ENCODE measurements around the gene CASP6.

The CASP6 gene

DNA sequence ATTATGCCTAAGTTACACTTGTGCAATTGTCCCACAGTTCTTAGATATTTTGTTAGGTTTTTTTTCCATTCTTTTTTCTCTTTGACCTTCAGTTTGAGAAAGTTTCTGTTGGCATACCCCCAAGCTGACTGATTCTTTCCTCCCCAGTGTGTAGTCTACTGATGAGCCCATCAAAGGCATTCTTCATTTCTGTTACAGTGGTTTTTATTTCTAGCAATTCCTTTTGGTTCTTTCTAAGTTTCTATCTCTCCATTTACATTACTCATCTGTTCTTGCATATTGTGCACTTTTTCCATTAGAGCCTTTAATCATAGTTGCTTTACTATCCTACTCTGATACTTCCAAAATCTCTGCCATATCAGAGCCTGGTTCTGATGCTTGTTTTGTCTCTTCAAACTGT, 31.9 kb downstream of the CASP6 start:
- DNase-seq (ENCODE audit: low spot score) = no peak

DNA sequence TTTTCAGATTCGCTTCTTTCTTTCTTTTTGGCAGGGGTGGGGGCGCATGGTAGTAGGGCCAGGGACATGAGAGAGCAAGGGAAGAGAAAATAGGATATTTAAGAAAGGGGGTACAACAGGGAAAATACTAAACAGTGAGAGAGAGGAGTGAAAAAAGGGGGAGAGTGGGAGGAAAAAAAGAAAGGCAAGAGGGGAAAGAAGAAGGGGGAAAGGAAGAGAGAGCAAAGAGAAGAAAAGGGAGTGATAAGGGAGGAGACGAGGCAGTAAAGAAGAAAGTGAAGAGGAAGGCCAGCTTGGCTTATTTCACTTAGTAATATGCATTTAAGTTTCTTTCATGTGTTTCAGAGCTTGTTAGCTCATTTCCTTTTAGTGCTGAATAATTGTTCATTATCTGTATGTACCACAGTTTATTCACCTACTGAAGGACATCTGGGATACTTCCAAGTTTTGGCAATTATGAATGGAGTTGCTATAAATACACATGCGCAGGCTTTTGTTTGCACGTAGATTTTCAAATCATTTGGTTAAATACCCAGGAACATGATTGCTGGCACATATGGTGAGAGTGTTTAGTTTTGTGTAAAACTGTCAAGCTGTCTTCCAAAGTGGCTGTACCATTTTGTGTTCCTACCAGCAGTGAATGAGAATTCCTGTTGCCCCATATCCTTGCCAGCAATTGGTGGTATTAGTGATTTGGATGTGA, 37.3 kb downstream of the CASP6 start:
- no peak for DNase-seq (ENCODE audit: low spot score)

DNA sequence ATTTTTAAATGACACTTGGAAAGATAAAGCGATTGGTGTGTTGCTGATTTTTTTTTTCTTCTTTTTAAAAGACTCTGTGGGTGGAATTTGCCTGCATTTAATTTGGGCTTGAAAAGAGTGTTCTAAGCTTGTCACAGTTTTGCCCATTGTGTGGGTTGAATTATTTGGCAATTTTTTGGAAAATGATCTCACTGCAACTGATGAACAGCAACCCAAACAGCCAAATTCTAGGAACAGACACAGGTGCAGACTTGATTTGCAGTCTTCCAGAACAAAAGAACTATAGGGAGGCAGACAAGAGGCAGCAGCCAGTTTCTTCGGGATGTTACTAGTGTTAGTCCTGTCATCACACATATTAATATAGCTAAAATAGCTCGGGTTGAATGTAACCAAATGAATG, 40.5 kb downstream of the CASP6 start:
- DNase-seq (ENCODE audit: low spot score) = no peak

DNA sequence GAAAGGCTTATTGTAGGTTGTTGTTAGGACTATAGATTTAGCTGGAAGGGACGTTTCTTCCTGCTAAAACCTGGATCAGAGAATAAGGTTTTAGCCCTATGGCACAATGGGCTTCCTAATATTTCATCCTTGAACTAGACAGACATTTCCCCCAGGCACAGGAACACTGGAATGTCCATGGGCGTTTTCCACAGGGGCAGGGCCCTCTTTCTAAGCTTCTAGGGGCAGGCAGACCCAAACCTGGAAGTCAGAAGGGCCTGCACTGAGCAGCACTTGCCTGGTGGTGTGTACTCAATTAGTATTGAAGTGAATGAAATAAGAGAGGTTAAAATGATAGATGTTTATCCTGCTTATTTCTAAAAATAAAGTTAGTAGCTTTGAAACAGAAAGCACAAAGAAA, 41.1 kb downstream of the CASP6 start:
- DNase-seq (ENCODE audit: low spot score) = no peak

DNA sequence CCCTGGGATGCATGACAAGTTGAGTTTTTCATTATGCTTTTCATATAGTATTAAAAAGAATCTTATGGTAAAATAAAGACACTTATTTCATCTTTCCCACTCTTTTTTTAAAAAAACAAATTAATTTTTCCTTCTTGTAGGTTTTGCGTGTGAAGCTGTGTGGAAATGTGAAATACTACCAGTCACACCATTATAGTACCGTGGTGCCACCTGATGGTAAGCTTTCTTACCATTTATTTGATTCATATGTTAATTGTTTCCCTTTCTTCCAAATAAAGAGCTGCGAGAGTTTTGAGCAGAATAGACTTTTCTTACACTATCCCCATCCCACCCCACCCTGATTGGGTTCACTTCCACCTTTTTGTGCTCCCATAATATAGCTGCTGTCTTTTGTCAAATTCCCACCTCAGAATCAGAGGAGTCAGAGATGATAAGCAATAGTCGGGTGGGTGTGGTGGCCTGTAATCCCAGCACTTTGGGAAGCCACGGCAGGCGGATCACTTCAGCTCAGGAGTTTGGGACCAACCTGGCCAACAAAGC, 44.3 kb downstream of the CASP6 start:
- DNase-seq (ENCODE audit: low spot score) = no peak

DNA sequence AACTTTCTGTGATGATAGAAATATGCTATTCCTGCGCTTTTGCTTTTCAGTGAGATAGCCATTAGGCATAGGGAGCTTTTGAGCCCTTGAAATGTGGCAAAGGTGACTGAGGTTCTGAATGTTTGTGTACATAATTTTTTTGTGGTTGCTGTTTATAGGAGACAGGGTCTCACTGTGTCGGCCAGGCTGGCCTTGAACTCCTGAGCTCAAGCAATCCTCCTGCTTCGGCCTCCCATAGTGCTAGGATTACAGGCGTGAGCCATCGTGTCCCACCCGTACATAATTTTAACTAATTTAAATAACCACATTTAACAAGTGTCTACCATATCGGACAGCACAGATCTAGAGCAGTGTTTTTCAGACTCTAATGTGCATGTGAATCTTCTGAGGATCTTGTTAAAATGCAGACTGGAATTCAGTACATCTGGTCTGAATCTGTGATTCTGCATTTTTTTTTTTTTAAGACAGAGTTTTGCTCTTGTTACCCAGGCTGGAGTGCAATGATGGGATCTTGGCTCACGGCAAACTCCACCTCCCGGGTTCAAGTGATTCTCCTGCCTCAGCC, 45.3 kb downstream of the CASP6 start:
- DNase-seq (ENCODE audit: low spot score) = no peak

DNA sequence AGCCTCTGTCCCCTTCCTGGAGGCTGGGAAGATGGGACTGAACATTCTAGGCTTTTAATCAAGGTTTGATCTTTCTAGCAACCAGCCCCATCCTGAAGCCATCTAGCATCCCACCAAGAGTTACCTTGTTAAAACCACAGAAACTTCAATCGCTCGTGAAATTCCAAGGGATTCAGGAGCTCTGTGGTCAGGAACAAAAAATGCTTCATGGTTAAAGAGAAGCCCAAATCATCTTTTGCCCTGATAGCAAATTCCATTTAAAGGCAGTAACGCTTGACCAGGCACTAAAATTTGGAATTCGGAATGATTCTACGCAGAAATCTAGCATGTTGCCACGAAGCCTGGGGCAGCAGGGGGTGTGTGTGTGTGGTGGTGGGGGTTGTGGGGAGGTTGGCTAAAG, 47.8 kb downstream of the CASP6 start:
- DNase-seq (ENCODE audit: low spot score) = no peak

DNA sequence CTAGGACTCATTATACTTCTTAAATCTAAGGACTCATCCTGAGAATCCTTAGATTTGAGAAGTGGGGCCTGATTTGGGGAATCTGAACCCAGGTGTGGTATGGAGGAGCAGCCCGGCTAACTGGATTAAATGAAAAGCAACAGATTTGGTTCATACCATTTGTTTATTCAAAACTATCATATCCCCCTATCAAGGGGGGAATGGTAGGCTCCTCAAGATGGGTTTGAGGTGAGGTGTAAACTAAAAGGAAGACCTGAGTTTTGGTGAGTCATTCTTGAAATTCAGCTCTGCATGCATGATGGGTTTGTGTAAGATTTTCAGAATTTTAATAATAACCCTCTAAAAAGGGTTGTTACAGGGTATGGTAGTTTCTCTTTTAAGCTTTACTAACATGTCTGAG, 53.4 kb downstream of the CASP6 start:
- DNase-seq (ENCODE audit: low spot score) = no peak

DNA sequence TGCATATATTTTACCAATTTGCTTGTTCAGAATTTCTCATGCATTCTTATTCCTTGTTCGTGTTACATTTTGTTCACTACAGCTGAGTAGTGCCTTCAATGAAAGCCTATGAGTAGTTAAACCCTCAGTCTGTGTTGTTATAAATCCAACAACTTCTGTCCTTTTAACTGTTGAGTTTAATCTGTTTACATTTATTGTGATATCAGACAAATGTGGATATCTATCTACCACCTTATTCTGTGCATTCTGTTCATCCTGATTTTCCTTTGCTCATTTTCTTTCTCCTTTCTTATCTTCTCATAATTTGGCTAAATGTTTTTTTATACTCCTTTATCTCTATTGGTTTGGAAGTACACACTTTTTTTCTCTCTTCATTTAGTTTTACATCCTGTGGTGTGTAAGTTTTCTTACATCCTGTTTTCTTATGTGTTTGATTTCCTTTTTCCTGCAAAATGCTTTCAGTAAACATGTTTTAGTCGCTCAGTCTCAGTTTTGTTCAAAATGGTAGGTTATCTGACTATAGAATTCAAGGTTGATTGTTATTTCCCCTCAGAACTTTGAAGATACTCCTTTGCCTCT, 54.2 kb downstream of the CASP6 start:
- no peak for DNase-seq (ENCODE audit: low spot score)

DNA sequence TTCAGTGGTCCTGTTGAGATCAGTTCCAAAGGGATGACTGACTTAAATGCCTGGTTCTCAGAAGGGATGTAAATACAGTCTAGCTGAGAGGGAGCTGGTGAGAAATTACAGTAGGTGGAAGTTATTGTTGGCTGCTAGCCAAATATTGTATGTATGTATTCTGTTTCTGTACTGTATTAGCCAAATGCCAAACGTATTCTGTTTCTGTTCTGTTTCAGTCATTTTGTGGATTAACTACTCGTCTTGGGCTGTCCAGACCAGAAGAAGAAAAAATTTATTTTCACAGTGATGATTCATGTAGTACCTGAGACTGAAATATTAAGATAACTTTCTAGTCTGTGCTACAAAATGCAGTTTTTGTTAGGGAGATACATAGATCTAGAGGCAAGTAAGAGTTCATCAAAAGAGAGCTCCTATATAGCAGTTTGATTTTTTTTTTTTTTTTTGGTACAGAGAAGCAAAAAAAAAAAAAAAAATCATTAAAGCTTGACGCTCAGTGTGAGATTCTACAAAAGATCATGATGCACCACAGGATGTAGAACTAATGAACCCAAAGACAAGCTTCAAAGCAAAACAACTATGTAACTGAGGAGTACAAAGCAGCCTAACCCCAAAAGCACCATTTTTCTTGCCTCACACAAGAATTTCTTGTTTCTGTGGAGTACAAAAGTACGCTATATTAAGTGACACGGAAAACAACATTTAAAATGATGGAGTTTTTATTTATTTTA, 54.8 kb downstream of the CASP6 start:
- DNase-seq (ENCODE audit: low spot score) = no peak

DNA sequence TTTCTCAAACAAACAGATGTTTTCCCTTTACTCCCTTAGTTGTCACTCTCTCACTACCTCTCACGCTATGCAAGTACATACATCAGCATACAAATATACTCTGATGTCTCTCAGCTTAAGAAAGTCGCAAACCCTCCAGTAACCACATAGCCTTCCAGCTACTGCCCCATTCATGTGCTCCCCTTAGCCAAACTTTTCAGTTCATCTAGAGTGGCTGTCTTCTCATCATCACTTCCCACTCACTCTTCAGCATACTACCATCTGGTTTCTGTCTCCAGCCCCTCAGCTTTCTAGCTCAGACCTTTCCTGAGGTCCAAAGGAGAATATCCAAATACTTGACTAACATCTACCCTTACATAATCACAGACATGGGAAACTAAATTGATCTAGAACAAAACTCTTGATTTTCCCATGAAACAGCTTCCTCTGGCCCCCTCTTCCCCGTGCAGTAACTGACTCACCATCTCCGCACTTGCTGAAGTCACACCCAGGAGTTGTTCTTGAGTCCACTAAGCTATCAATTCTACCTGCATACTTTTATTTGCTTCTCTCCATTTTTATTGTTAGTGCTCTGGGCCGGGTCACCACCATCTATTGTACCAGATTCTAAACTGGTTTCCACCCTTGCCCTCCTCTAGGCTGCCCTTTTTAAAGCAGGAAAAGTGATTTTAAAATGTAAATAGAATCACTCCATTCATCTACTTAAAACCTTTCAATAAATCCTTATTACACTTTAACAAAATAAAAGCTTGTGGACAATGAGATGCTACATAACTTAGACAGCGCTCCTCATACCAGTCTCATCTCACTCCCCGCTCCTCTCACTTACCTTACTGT, 57.2 kb downstream of the CASP6 start:
- no peak for DNase-seq (ENCODE audit: low spot score)

DNA sequence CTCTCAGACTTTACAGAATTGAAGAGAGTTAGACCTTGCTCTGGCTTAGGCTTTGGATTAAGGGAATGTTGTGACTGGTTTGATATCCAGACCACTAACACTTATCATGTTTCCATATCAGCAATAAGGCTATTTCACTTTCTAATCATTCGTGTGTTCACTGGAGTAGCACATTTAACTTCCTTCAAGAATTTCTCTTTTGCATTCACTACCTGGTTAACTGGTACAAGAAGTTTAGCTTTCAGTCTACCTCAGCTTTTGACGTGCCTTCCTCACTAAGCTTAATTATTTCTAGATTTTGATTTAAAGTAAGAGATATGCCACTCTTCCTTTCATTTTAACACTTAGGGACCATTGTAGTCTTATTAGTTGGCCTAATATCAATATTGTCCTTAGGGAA, 62.6 kb downstream of the CASP6 start:
- no peak for DNase-seq (ENCODE audit: low spot score)

All from iPS-NIHi11 (cell line).